ENCODE data around the gene POC1A.

Gene POC1A

GRCh38 chr3:52095990-52096775, 58.0 kb downstream of the POC1A start:
- DNase-seq: no peak

GRCh38 chr3:52094571-52095485, 59.4 kb downstream of the POC1A start:
- no peak for DNase-seq

- DNase-seq: no peak
Observed at GRCh38 chr3:52093756-52094545, 60.3 kb downstream of the POC1A start.

- DNase-seq: no peak
Observed at GRCh38 chr3:52092891-52093290, 61.3 kb downstream of the POC1A start.

- no peak for DNase-seq
Observed at GRCh38 chr3:52092271-52092660, 62.0 kb downstream of the POC1A start.

GRCh38 chr3:52091586-52092270, 62.5 kb downstream of the POC1A start:
- no peak for DNase-seq

GRCh38 chr3:52090933-52091468, 63.2 kb downstream of the POC1A start:
- DNase-seq: no peak

GRCh38 chr3:52090131-52090932, 63.9 kb downstream of the POC1A start:
- no peak for DNase-seq

- no peak for DNase-seq
Observed at GRCh38 chr3:52089691-52090090, 64.5 kb downstream of the POC1A start.

- DNase-seq: no peak
Observed at GRCh38 chr3:52088445-52089367, 65.5 kb downstream of the POC1A start.

GRCh38 chr3:52087731-52088130, 66.5 kb downstream of the POC1A start:
- no peak for DNase-seq

GRCh38 chr3:52086976-52087663, 67.1 kb downstream of the POC1A start:
- DNase-seq: peak; percentile 39

- no peak for DNase-seq
Observed at GRCh38 chr3:52086461-52086860, 67.8 kb downstream of the POC1A start.

- DNase-seq: peak; percentile 11
Observed at GRCh38 chr3:52085681-52086282, 68.4 kb downstream of the POC1A start.

- no peak for DNase-seq
Observed at GRCh38 chr3:52084954-52085680, 69.1 kb downstream of the POC1A start.

GRCh38 chr3:52084216-52084945, 69.8 kb downstream of the POC1A start:
- DNase-seq: no peak

- DNase-seq: no peak
Observed at GRCh38 chr3:52083556-52084087, 70.6 kb downstream of the POC1A start.

All from activated CD4-positive, alpha-beta T cell treated with anti-CD3 and anti-CD28 coated beads, Interleukin-10, Interleukin-2, amounts not matched to agents 100 ng/mL and 50 ng/mL, durations not matched to agents 16 hours and 8 hours (primary cell).